HepG2 (cell line): ENCODE measurements around the gene DHRS4L2. TPM values are rescaled to one million over a fixed set of nuclear protein-coding genes. Genes with fewer than 3 reads are reported as not detected.

ENCODE experiments used
- BCL6 ChIP-seq: IDR thresholded peaks from 2 replicates; pipeline ENCODE4 v1.6.1; 2016; ENCODE audit warnings: missing genetic modification reagents, missing compliant biosample characterization
- CTCF ChIP-seq: sonication (generic); formaldehyde crosslinking; IDR thresholded peaks from 2 replicates; pipeline ENCODE4 v1.5.0; 2020; ENCODE audit warnings: mild to moderate bottlenecking, missing genetic modification reagents, moderate library complexity
- GABPB1 ChIP-seq: IDR thresholded peaks from 2 replicates; pipeline ENCODE4 v1.6.1; 2016; ENCODE audit warnings: mild to moderate bottlenecking, missing genetic modification reagents, moderate library complexity, missing compliant biosample characterization
- HDAC1 ChIP-seq: sonication (generic); formaldehyde crosslinking; IDR thresholded peaks from 2 replicates; pipeline ENCODE4 v1.5.1; 2020; ENCODE audit warnings: mild to moderate bottlenecking, missing genetic modification reagents
- HNF4G ChIP-seq, 2 experiments: sonication (generic) in 1 of 2; formaldehyde crosslinking in 1 of 2; IDR thresholded peaks; 2 replicates each; pipeline versions ENCODE4 v1.4.0 to v1.6.1; 2011 to 2020; ENCODE audit warnings: borderline replicate concordance in 2 of 2, low read depth in 2 of 2, mild to moderate bottlenecking in 2 of 2, low read length in 1 of 2, missing genetic modification reagents in 1 of 2, moderate library complexity in 1 of 2
- HNRNPL ChIP-seq: fragments of 200-400 bp; formaldehyde crosslinking; IDR thresholded peaks from 2 replicates; pipeline ENCODE4 v1.6.1; 2017; ENCODE audit warnings: mild to moderate bottlenecking, low read depth, low read length
- KDM1A ChIP-seq: IDR thresholded peaks from 2 replicates; pipeline ENCODE4 v1.6.1; 2016; ENCODE audit warnings: missing compliant biosample characterization
- KMT2B ChIP-seq: IDR thresholded peaks from 2 replicates; pipeline ENCODE4 v1.6.1; 2016; ENCODE audit warnings: missing genetic modification reagents, missing compliant biosample characterization
- MNT ChIP-seq: fragments of 450-650 bp; IDR thresholded peaks from 2 replicates; pipeline ENCODE4 v1.6.1; 2016
- NFE2 ChIP-seq: sonication (generic); formaldehyde crosslinking; IDR thresholded peaks from 2 replicates; pipeline ENCODE4 v1.4.0; 2020; ENCODE audit warnings: missing genetic modification reagents
- NFYB ChIP-seq: sonication (generic); formaldehyde crosslinking; IDR thresholded peaks from 2 replicates; pipeline ENCODE4 v1.4.0; 2020; ENCODE audit warnings: missing genetic modification reagents
- PHF5A ChIP-seq: IDR thresholded peaks from one replicate; pipeline ENCODE4 v1.6.1; 2018; ENCODE audit warnings: low read depth, missing genetic modification reagents; ENCODE audit not compliant: unreplicated experiment
- POGZ ChIP-seq: sonication (generic); formaldehyde crosslinking; IDR thresholded peaks from 2 replicates; pipeline ENCODE4 v1.4.0; 2020; ENCODE audit warnings: mild to moderate bottlenecking, missing genetic modification reagents
- RAD51 ChIP-seq: fragments of 450-650 bp; IDR thresholded peaks from 2 replicates; pipeline ENCODE4 v1.6.1; 2016; ENCODE audit warnings: borderline replicate concordance
- REXO4 ChIP-seq: sonication (generic); formaldehyde crosslinking; IDR thresholded peaks from 2 replicates; pipeline ENCODE4 v1.8.0; 2022; ENCODE audit warnings: missing genetic modification reagents, mild to moderate bottlenecking, borderline replicate concordance
- SMAD9 ChIP-seq: sonication (generic); formaldehyde crosslinking; IDR thresholded peaks from 2 replicates; pipeline ENCODE4 v1.5.1; 2020; ENCODE audit warnings: mild to moderate bottlenecking, missing genetic modification reagents
- SP5 ChIP-seq: IDR thresholded peaks from 2 replicates; pipeline ENCODE4 v1.6.1; 2016; ENCODE audit warnings: low read depth, borderline replicate concordance
- THYN1 ChIP-seq: sonication (generic); formaldehyde crosslinking; IDR thresholded peaks from 2 replicates; pipeline ENCODE4 v1.8.1; 2023; ENCODE audit warnings: low read depth, mild to moderate bottlenecking, moderate library complexity, missing genetic modification reagents, borderline replicate concordance
- ZNF235 ChIP-seq: sonication (generic); formaldehyde crosslinking; IDR thresholded peaks from 2 replicates; pipeline ENCODE4 v1.8.1; 2023; ENCODE audit warnings: mild to moderate bottlenecking, missing genetic modification reagents, borderline replicate concordance
- ZNF350 ChIP-seq: sonication (generic); formaldehyde crosslinking; IDR thresholded peaks from 2 replicates; pipeline ENCODE4 v1.4.0; 2020; ENCODE audit warnings: mild to moderate bottlenecking, low read depth, missing genetic modification reagents, borderline replicate concordance
- ZNF567 ChIP-seq: sonication (generic); formaldehyde crosslinking; IDR thresholded peaks from 2 replicates; pipeline ENCODE4 v1.8.1; 2023; ENCODE audit warnings: mild to moderate bottlenecking, missing genetic modification reagents, borderline replicate concordance
- ZNF576 ChIP-seq: sonication (generic); formaldehyde crosslinking; IDR thresholded peaks from 2 replicates; pipeline ENCODE4 v1.4.0; 2020; ENCODE audit warnings: mild to moderate bottlenecking, missing genetic modification reagents
- ZNF660 ChIP-seq: sonication (generic); formaldehyde crosslinking; IDR thresholded peaks from 2 replicates; pipeline ENCODE4 v1.5.1; 2020; ENCODE audit warnings: mild to moderate bottlenecking, low read depth, missing genetic modification reagents, borderline replicate concordance
- ZNF7 ChIP-seq: IDR thresholded peaks from 2 replicates; pipeline ENCODE4 v1.6.1; 2016; ENCODE audit warnings: missing biosample characterization, missing genetic modification reagents
- ZNF768 ChIP-seq: sonication (generic); formaldehyde crosslinking; IDR thresholded peaks from 2 replicates; pipeline ENCODE4 v1.4.0; 2020; ENCODE audit warnings: missing genetic modification reagents
- ZNF782 ChIP-seq: sonication (generic); formaldehyde crosslinking; IDR thresholded peaks from 2 replicates; pipeline ENCODE4 v1.4.0; 2020; ENCODE audit warnings: missing genetic modification reagents, mild to moderate bottlenecking, borderline replicate concordance
- ZSCAN21 ChIP-seq: sonication (generic); formaldehyde crosslinking; IDR thresholded peaks from 2 replicates; pipeline ENCODE4 v1.8.0; 2022; ENCODE audit warnings: mild to moderate bottlenecking, missing genetic modification reagents, moderate library complexity, borderline replicate concordance
- polyA plus RNA-seq, 8 experiments: library from polyadenylated mRNA; depleted of rRNA in 3 of 8; stranded (reverse) in 7 of 8; unstranded in 1 of 8; fragments of >200 nt; fragmentation: Illumina TruSeq in 4 of 8; extraction: Trizol in 4 of 8; gene quantifications; 2 replicates each; pipeline versions ENCODE4 v1.2.1 to v1.2.3, GENCODE V29; 2011 to 2016; ENCODE audit warnings: low read depth in 4 of 8, missing spikeins in 1 of 8, mixed read lengths in 1 of 8; ENCODE audit not compliant: insufficient read depth in 1 of 8
- total RNA-seq, 5 experiments: library from RNA; depleted of rRNA; stranded (reverse); fragments of >200 nt; fragmentation: Illumina TruSeq; extraction: Trizol; gene quantifications; 2 replicates each; pipeline ENCODE4 v1.2.3, GENCODE V29; 2016; ENCODE audit warnings: low read depth in 1 of 5

Gene DHRS4L2
- total and polyA plus RNA-seq, 2 of the 13 experiments (the other 11 are each of a cell fraction or from before 2014, with no cell fraction given) = 24.7 to 38.2 TPM

GRCh38 chr14:24051789-24052655, 63.3 kb downstream of the DHRS4L2 start, which contains the start of gene CARMIL3 (continued):
- TF ChIP-seq MNT (no peak), ZNF576 (peak; percentile 77), REXO4 (no peak; the same call in none of the 2 replicates), HNF4G (IDR thresholded peaks at IDR 0.05; ENCODE audit: borderline replicate concordance, low read depth, low read length) (no peak), HNF4G (CRISPR knock-in tag; IDR thresholded peaks at IDR 0.05; ENCODE audit: borderline replicate concordance, low read depth) (peak; percentile 67; the same call in 1 of the 2 replicates), ZNF782 (peak; percentile 59; the same call in 1 of the 2 replicates), HDAC1 (CRISPR knock-in tag) (no peak; the same call in none of the 2 replicates), CTCF (CRISPR knock-in tag) (0 out of 2 replicates have a peak, but pooled peaks have one; percentile 7), ZNF350 (CRISPR knock-in tag) (peak; percentile 92), KMT2B (CRISPR knock-in tag) (peak; percentile 24; the same call in 1 of the 2 replicates), SMAD9 (CRISPR knock-in tag) (peak; percentile 25; the same call in 1 of the 2 replicates), ZSCAN21 (CRISPR knock-in tag) (peak; percentile 84), THYN1 (CRISPR knock-in tag) (no peak), ZNF768 (peak; percentile 56; the same call in 1 of the 2 replicates), PHF5A (CRISPR knock-in tag) (no peak), POGZ (peak; percentile 21), ZNF660 (CRISPR knock-in tag) (0 out of 2 replicates have a peak, but pooled peaks have one; percentile 59), NFYB (peak; percentile 36; the same call in 1 of the 2 replicates), HNRNPL (no peak; the same call in 1 of the 2 replicates), ZNF7 (CRISPR knock-in tag) (no peak), ZNF235 (CRISPR knock-in tag) (peak; percentile 93), NFE2 (CRISPR knock-in tag) (no peak), SP5 (CRISPR knock-in tag) (peak; percentile 89), KDM1A (CRISPR knock-in tag) (peak; percentile 58; the same call in 1 of the 2 replicates), BCL6 (CRISPR knock-in tag) (peak; percentile 14), GABPB1 (CRISPR knock-in tag) (peak; percentile 84), RAD51 (no peak), ZNF567 (peak; percentile 55)
